ENCODE measurements around the gene YIPF5. TPM values are rescaled to one million over a fixed set of nuclear protein-coding genes. Genes with fewer than 3 reads are reported as not detected.

Gene YIPF5
- 76.0 and 92.9 TPM in 2 replicates for total RNA-seq

DNA sequence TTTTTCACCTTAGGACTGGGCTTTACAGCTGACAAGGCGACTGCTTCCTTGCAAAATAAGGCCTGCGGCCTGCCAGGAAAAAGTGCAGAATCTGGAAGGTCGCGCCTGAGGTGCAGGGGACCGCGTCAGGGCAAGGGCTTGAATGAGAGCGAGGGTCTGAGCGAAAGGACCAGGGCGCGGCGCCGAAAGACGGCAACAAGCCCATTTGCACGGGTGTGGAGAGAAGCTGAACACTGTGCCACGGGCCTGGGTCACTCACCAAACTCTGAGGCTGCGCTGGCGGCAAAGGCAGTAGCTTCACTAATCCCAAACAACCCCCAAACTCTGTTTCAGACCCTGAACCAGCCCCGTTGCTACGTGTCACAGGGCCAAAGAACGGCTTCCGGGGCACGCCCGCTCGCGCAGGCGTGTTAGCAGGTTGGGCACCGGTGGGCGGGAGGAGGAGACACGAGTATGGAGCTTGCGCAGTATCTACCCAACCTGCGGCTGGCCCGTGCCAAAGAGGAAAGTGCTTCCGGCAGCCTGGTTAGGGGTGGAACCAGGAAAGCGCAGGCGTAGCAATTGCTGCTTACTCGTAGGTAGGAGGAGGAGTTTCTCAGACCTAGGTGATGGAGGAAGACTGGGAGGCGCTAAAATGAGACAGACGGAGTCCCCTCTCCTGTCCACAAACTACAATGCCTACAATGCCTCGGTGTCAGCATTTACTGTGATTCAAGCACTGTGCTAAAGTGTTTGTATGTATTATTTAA, at the start of gene YIPF5, which contains the start of gene KCTD16:
TSS of gene YIPF5 (minus strand) at position 384 of the 749 bp plus-strand sequence. CDS start 704 bp downstream, outside the sequence.
TSS of gene KCTD16 (plus strand) at position 598 of the 749 bp plus-strand sequence.

Other genes starting within 250 kb of the YIPF5 start
- gene KCTD16, start 214 bp upstream of the YIPF5 start, total RNA-seq: 0.15 and 0.17 TPM in 2 replicates